HG03439 (cell line): ENCODE measurements around the gene DUS4L.

Experiments used
- ATAC-seq: cut with Tn5 transposase; IDR thresholded peaks from one replicate; pipeline ENCODE4 v1.9.1; 2021; ENCODE audit warnings: mild to moderate bottlenecking, moderate library complexity; ENCODE audit not compliant: unreplicated experiment

Gene DUS4L

GRCh38 chr7:107613439-107613838, 49.7 kb downstream of the DUS4L start:
- no peak for ATAC-seq

- ATAC-seq: no peak
These were observed 50.2 kb downstream of the DUS4L start for GRCh38 chr7:107613948-107614347.

GRCh38 chr7:107614425-107614824, 50.7 kb downstream of the DUS4L start:
- ATAC-seq: no peak

GRCh38 chr7:107615910-107616680, 52.3 kb downstream of the DUS4L start:
- no peak for ATAC-seq

- no peak for ATAC-seq
These were observed 58.7 kb downstream of the DUS4L start for GRCh38 chr7:107622429-107622828.

GRCh38 chr7:107622894-107623293, 59.1 kb downstream of the DUS4L start:
- no peak for ATAC-seq

GRCh38 chr7:107627002-107627401, 63.2 kb downstream of the DUS4L start:
- ATAC-seq: no peak
